Common myeloid progenitor, CD34-positive (primary cell): ENCODE data around the gene PRRC2C.
A peak's percentile ranks its signal among the peaks of the same experiment; 100 is the strongest.

Experiments
- CTCF ChIA-PET: fragments of 350-600 bp; sonication (Branson Sonifier 250); formaldehyde crosslinking; loops from one replicate; lab custom pipeline; 2021; ENCODE audit warnings: antibody characterized with exemption; lab: Charles Lee
- POLR2A ChIA-PET: fragments of 350-600 bp; sonication (Branson Sonifier 250); formaldehyde crosslinking; loops from one replicate; lab custom pipeline; 2021; ENCODE audit warnings: antibody characterized with exemption; lab: Charles Lee
- DNase-seq, 3 donors: peaks; one replicate each; pipeline versions ENCODE4 v3.0.0 to v3.0.0-alpha.2; 2013
- H3K27ac ChIP-seq, 2 experiments: 1 replicate in 1 of 2; 2 replicates in 1 of 2; pipeline ENCODE4 v1.7.0; 2013; ENCODE audit warnings: inconsistent platforms in 2 of 2, low read length in 2 of 2, mild to moderate bottlenecking in 2 of 2, low read depth in 1 of 2, moderate library complexity in 1 of 2; ENCODE audit not compliant: severe bottlenecking in 2 of 2, insufficient read depth in 1 of 2, poor library complexity in 1 of 2
- H3K27me3 ChIP-seq, 5 experiments: replicated peaks in 2 of 5; 1 replicate in 3 of 5; 2 replicates in 2 of 5; pipeline versions ENCODE4 v1.6.1 to v1.7.0; 2013; ENCODE audit warnings: low read length in 4 of 5, mild to moderate bottlenecking in 2 of 5, moderate library complexity in 2 of 5, inconsistent platforms in 1 of 5; ENCODE audit not compliant: insufficient read depth in 5 of 5, control insufficient read depth in 4 of 5
- H3K36me3 ChIP-seq, 4 experiments: 1 replicate in 2 of 4; 2 replicates in 2 of 4; pipeline versions ENCODE4 v1.6.1 to v1.7.0; 2013; ENCODE audit warnings: low read length in 3 of 4, control low read depth in 1 of 4, mild to moderate bottlenecking in 1 of 4; ENCODE audit not compliant: control insufficient read depth in 4 of 4, insufficient read depth in 4 of 4
- H3K4me1 ChIP-seq, 4 experiments: 1 replicate in 3 of 4; 2 replicates in 1 of 4; pipeline versions ENCODE4 v1.6.1 to v1.7.1; 2013; ENCODE audit warnings: low read length in 3 of 4, mild to moderate bottlenecking in 3 of 4, control low read depth in 1 of 4, inconsistent platforms in 1 of 4, moderate library complexity in 1 of 4; ENCODE audit not compliant: control insufficient read depth in 4 of 4, insufficient read depth in 4 of 4; ENCODE audit errors: control extremely low read depth in 1 of 4
- H3K4me3 ChIP-seq, 7 experiments: 1 replicate in 4 of 7; 2 replicates in 3 of 7; pipeline versions ENCODE4 v1.5.1 to v1.7.0; 2013; ENCODE audit warnings: mild to moderate bottlenecking in 7 of 7, low read length in 6 of 7, moderate library complexity in 6 of 7, inconsistent platforms in 2 of 7, low read depth in 2 of 7, control low read depth in 1 of 7; ENCODE audit not compliant: insufficient read depth in 4 of 7, control insufficient read depth in 1 of 7; ENCODE audit errors: extremely low read depth in 1 of 7
- H3K9me3 ChIP-seq, 5 experiments: 1 replicate in 4 of 5; 2 replicates in 1 of 5; pipeline versions ENCODE4 v1.6.1 to v1.7.1; 2013; ENCODE audit warnings: low read length in 4 of 5, mild to moderate bottlenecking in 2 of 5, inconsistent platforms in 1 of 5, low read depth in 1 of 5, moderate library complexity in 1 of 5; ENCODE audit not compliant: control insufficient read depth in 4 of 5, insufficient read depth in 2 of 5; ENCODE audit errors: control extremely low read depth in 1 of 5
- WGBS: methylation state at CpG from one replicate; pipeline ENCODE4 v1.1.5; 2013; ENCODE audit not compliant: insufficient coverage; 5-methylcytosine and 5-hydroxymethylcytosine counted together

PRRC2C gene

DNA sequence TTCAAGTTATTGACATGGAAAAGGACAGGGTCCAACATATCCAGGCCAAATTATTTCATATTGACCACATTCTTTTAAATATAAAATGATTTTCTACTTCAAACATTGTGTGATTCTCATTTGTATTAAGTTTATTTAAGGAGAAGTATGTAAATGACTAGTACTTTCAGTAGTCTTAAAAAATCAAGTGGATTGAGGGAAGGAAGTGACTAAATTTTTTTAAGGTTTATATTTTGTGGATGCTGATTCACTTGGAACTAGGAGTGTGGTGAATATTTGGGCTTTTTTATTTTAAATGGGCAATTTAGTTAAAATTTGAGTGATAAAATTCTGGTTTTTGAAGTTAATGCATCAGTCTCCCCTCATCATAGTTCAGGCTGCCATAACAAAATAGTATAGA, 10.1 kb downstream of the PRRC2C start:
- DNase-seq = peak in 1 of 3 donors; percentile 11
- peaks cover 2 to 26% (median 12%) of the 10 kb centered on the region in 4 experiments for H3K36me3 ChIP-seq
- CTCF ChIA-PET = interaction anchor here (1.4 to 1.7 kb wide), 2 partner anchors 10 kb away, joined by 4 to 8 read pairs; partner anchors contain the start of gene PRRC2C
- no peaks in the 10 kb centered on the region for H3K9me3 ChIP-seq
- H3K27me3 ChIP-seq = no peaks in the 10 kb centered on the region
- no peak overlapping the region for H3K4me3 ChIP-seq
- POLR2A ChIA-PET = no interaction called here
- H3K4me1 ChIP-seq = peaks cover 0 to 9% (median 6%) of the 10 kb centered on the region in 4 experiments
- H3K27ac ChIP-seq = peak overlapping the region; percentile 19 to 58

- H3K36me3 ChIP-seq = peaks cover 9 to 23% (median 11%) of the 10 kb centered on the region in 4 experiments
- peaks cover 0 to 2% (median 2%) of the 10 kb centered on the region in 4 experiments for H3K4me1 ChIP-seq
- CTCF ChIA-PET = interaction anchor here (1.1 to 4.0 kb wide), 4 partner anchors 9 to 25 kb away, joined by 3 to 21 read pairs (median 4); partner anchors contain the start of gene PRRC2C
- H3K4me3 ChIP-seq = no peak overlapping the region
- peak in 2 of 3 donors; percentile 15 to 26 for DNase-seq
- H3K9me3 ChIP-seq = no peaks in the 10 kb centered on the region
- H3K27me3 ChIP-seq = no peaks in the 10 kb centered on the region
- POLR2A ChIA-PET = no interaction called here
- WGBS = 94% methylated on average over 2 of the region's 3 CpGs
- H3K27ac ChIP-seq = no peak overlapping the region
Observed at GRCh38 chr1:171500304-171500703, 15.0 kb downstream of the PRRC2C start.

- peaks cover 0 to 2% (median 0%) of the 10 kb centered on the region in 4 experiments for H3K4me1 ChIP-seq
- no peak for DNase-seq
- H3K4me3 ChIP-seq = no peak overlapping the region
- no peak overlapping the region for H3K27ac ChIP-seq
- H3K36me3 ChIP-seq = peaks cover 9 to 23% (median 11%) of the 10 kb centered on the region in 4 experiments
- POLR2A ChIA-PET = no interaction called here
- WGBS = 97% methylated on average over 3 of the region's 4 CpGs
- CTCF ChIA-PET = interaction anchor here (1.1 to 4.0 kb wide), 3 partner anchors 9 to 25 kb away, joined by 3 to 21 read pairs (median 3); partner anchors contain the start of gene PRRC2C
- H3K9me3 ChIP-seq = no peaks in the 10 kb centered on the region
- H3K27me3 ChIP-seq = no peaks in the 10 kb centered on the region
Observed at GRCh38 chr1:171500803-171501202, 15.5 kb downstream of the PRRC2C start.

GRCh38 chr1:171501305-171502024, 16.1 kb downstream of the PRRC2C start:
- Histone ChIP-seq H3K27me3 (no peaks in the 10 kb centered on the region), H3K9me3 (no peaks in the 10 kb centered on the region), H3K27ac (no peak overlapping the region), H3K4me3 (no peak overlapping the region), H3K36me3 (peaks cover 9 to 23% (median 11%) of the 10 kb centered on the region in 4 experiments), H3K4me1 (peaks cover 0 to 2% (median 0%) of the 10 kb centered on the region in 4 experiments)
- ChIA-PET POLR2A (interaction anchor here (1.1 kb wide), 1 partner anchor 280 kb away, joined by 3 read pairs; the partner anchor contains the start of gene METTL13), CTCF (interaction anchor here (1.3 to 4.0 kb wide), 3 partner anchors 10 to 15 kb away, joined by 3 to 21 read pairs (median 5); partner anchors contain the start of gene PRRC2C)
- DNase-seq = no peak

GRCh38 chr1:171506525-171507304, 21.4 kb downstream of the PRRC2C start:
- WGBS = no CpG with 5 or more reads among the region's 1 CpG
- no peaks in the 10 kb centered on the region for H3K27me3 ChIP-seq
- peak in 1 of 3 donors; percentile 7 for DNase-seq
- ChIA-PET CTCF (interaction anchor here (0.6 to 2.3 kb wide), 4 partner anchors 8 to 68 kb away, joined by 3 to 7 read pairs (median 4); partner anchors contain the start of gene PRRC2C), POLR2A (no interaction called here)
- H3K9me3 ChIP-seq = no peaks in the 10 kb centered on the region
- peaks cover 0 to 2% (median 0%) of the 10 kb centered on the region in 4 experiments for H3K4me1 ChIP-seq
- no peak overlapping the region for H3K27ac ChIP-seq
- H3K4me3 ChIP-seq = no peak overlapping the region
- H3K36me3 ChIP-seq = peaks cover 0 to 11% (median 4%) of the 10 kb centered on the region in 4 experiments

- 96% methylated on average over 3 of the region's 4 CpGs for WGBS
- CTCF ChIA-PET = interaction anchor here (1.3 kb wide), 1 partner anchor 8 kb away, joined by 4 read pairs; no protein-coding TSS in a partner anchor
Observed at GRCh38 chr1:171507435-171507834, 22.1 kb downstream of the PRRC2C start.

More at GRCh38 chr1:171507435-171507834, 22.1 kb downstream of the PRRC2C start:
- H3K36me3 ChIP-seq = peaks cover 0 to 10% (median 4%) of the 10 kb centered on the region in 4 experiments
- H3K27ac ChIP-seq = no peak overlapping the region
- H3K4me1 ChIP-seq = peaks cover 0 to 2% (median 0%) of the 10 kb centered on the region in 4 experiments
- H3K27me3 ChIP-seq = no peaks in the 10 kb centered on the region
- POLR2A ChIA-PET = no interaction called here
- H3K9me3 ChIP-seq = no peaks in the 10 kb centered on the region
- no peak for DNase-seq
- H3K4me3 ChIP-seq = no peak overlapping the region
